Mesenchymal stem cell (in vitro differentiated cells and primary cell): ENCODE data around the gene TNFRSF1B. TPM values are rescaled to one million over a fixed set of nuclear protein-coding genes. Genes with fewer than 3 reads are reported as not detected.

Experiments used
- DNase-seq: peaks from one replicate; pipeline ENCODE4 v3.0.0-alpha.2; 2013
- H2AFZ ChIP-seq: one replicate; pipeline ENCODE4 v1.6.1; 2013; ENCODE audit warnings: low read depth, mild to moderate bottlenecking, control low read depth, inconsistent platforms, low read length, moderate library complexity
- H2AK5ac ChIP-seq: 2 replicates; pipeline ENCODE4 v1.6.1; 2013; ENCODE audit warnings: low read length, moderate library complexity, mild to moderate bottlenecking, inconsistent platforms; ENCODE audit not compliant: severe bottlenecking
- H2BK120ac ChIP-seq: one replicate; pipeline ENCODE4 v1.6.1; 2013; ENCODE audit warnings: low read depth, mild to moderate bottlenecking, inconsistent platforms, low read length, moderate library complexity
- H2BK12ac ChIP-seq, 2 experiments: one replicate each; pipeline ENCODE4 v1.6.1; 2013; ENCODE audit warnings: inconsistent platforms in 2 of 2, low read length in 2 of 2, mild to moderate bottlenecking in 2 of 2, moderate library complexity in 2 of 2, control low read depth in 1 of 2
- H2BK15ac ChIP-seq: one replicate; pipeline ENCODE4 v1.6.1; 2013; ENCODE audit warnings: mild to moderate bottlenecking, low read depth, inconsistent platforms; ENCODE audit not compliant: poor library complexity, severe bottlenecking
- H2BK5ac ChIP-seq: 2 replicates; pipeline ENCODE4 v1.6.1; 2013; ENCODE audit warnings: low read depth, mild to moderate bottlenecking, low read length, control low read depth, inconsistent platforms; ENCODE audit not compliant: poor library complexity, severe bottlenecking
- H3K14ac ChIP-seq, 2 experiments: one replicate each; pipeline ENCODE4 v1.6.1; 2013; ENCODE audit warnings: inconsistent platforms in 2 of 2, low read length in 2 of 2, control low read depth in 1 of 2, mild to moderate bottlenecking in 1 of 2, moderate library complexity in 1 of 2
- H3K18ac ChIP-seq, 2 experiments: one replicate each; pipeline ENCODE4 v1.6.1; 2013; ENCODE audit warnings: inconsistent platforms in 2 of 2, low read length in 2 of 2, control low read depth in 1 of 2, low read depth in 1 of 2, mild to moderate bottlenecking in 1 of 2
- H3K23ac ChIP-seq, 2 experiments: one replicate each; pipeline ENCODE4 v1.6.1; 2013; ENCODE audit warnings: inconsistent platforms in 2 of 2, low read length in 2 of 2, mild to moderate bottlenecking in 2 of 2, moderate library complexity in 2 of 2, control low read depth in 1 of 2
- H3K27ac ChIP-seq: 2 replicates; pipeline ENCODE4 v1.5.1; 2013; ENCODE audit warnings: mild to moderate bottlenecking, moderate library complexity, low read length, control low read depth, inconsistent platforms; ENCODE audit not compliant: poor library complexity, severe bottlenecking
- H3K27me3 ChIP-seq, 2 experiments: 2 replicates each; pipeline versions ENCODE4 v1.6.1 to v1.7.0; 2013; ENCODE audit warnings: low read length in 2 of 2, mild to moderate bottlenecking in 2 of 2, moderate library complexity in 2 of 2, control low read depth in 1 of 2, inconsistent platforms in 1 of 2; ENCODE audit not compliant: control insufficient read depth in 1 of 2, insufficient read depth in 1 of 2
- H3K36me3 ChIP-seq, 2 experiments: 2 replicates each; pipeline versions ENCODE4 v1.6.1 to v1.7.0; 2013; ENCODE audit warnings: low read length in 2 of 2, control low read depth in 1 of 2, inconsistent platforms in 1 of 2, low read depth in 1 of 2, mild to moderate bottlenecking in 1 of 2; ENCODE audit not compliant: insufficient read depth in 2 of 2, control insufficient read depth in 1 of 2
- H3K4ac ChIP-seq, 2 experiments: one replicate each; pipeline ENCODE4 v1.6.1; 2013; ENCODE audit warnings: inconsistent platforms in 2 of 2, low read length in 2 of 2, mild to moderate bottlenecking in 2 of 2, moderate library complexity in 2 of 2, control low read depth in 1 of 2, low read depth in 1 of 2
- H3K4me1 ChIP-seq: 2 replicates; pipeline ENCODE4 v1.6.1; 2013; ENCODE audit warnings: low read depth, low read length, control low read depth; ENCODE audit not compliant: control insufficient read depth, insufficient read depth
- H3K4me2 ChIP-seq: 2 replicates; pipeline ENCODE4 v1.6.1; 2013; ENCODE audit warnings: low read length, mild to moderate bottlenecking, inconsistent platforms; ENCODE audit not compliant: poor library complexity, severe bottlenecking
- H3K4me3 ChIP-seq, 2 experiments: 2 replicates each; pipeline versions ENCODE4 v1.5.1 to v1.7.0; 2013; ENCODE audit warnings: low read length in 2 of 2, mild to moderate bottlenecking in 2 of 2, control low read depth in 1 of 2, low read depth in 1 of 2; ENCODE audit not compliant: insufficient read depth in 1 of 2
- H3K79me1 ChIP-seq: replicated peaks from 2 replicates; pipeline ENCODE4 v1.6.1; 2013; ENCODE audit warnings: mild to moderate bottlenecking, control low read depth, low read length, inconsistent platforms; ENCODE audit not compliant: poor library complexity, severe bottlenecking
- H3K9ac ChIP-seq: 2 replicates; pipeline ENCODE4 v1.7.0; 2013; ENCODE audit warnings: mild to moderate bottlenecking, low read length, moderate library complexity
- H3K9me3 ChIP-seq: 2 replicates; pipeline ENCODE4 v1.7.0; 2013; ENCODE audit warnings: mild to moderate bottlenecking, low read length; ENCODE audit not compliant: control insufficient read depth
- H4K8ac ChIP-seq: one replicate; pipeline ENCODE4 v1.6.1; 2013; ENCODE audit warnings: inconsistent platforms, mild to moderate bottlenecking, low read length, moderate library complexity
- H4K91ac ChIP-seq: one replicate; pipeline ENCODE4 v1.6.1; 2013; ENCODE audit warnings: mild to moderate bottlenecking, low read length, inconsistent platforms
- WGBS: methylation state at CpG from one replicate; pipeline ENCODE4 v1.1.7; 2013; ENCODE audit warnings: mixed read lengths; 5-methylcytosine and 5-hydroxymethylcytosine counted together
- small RNA-seq: library from polyadenylated mRNA; stranded (forward); fragments of <200 nt; extraction: miRNeasy Mini kit (QIAGEN cat#:217004); gene quantifications from one replicate; pipeline ENCODE3, GENCODE V24; 2013; ENCODE audit warnings: low read depth

Gene TNFRSF1B

GRCh38 chr1:12251442-12251841, 84.7 kb downstream of the TNFRSF1B start:
- H3K4me3 ChIP-seq, result no peak overlapping the region
- no peaks in the 10 kb centered on the region for H3K9me3 ChIP-seq
- no peak overlapping the region for H2BK120ac ChIP-seq
- H2BK5ac ChIP-seq, result no peak overlapping the region
- no peak overlapping the region for H3K23ac ChIP-seq
- no peak overlapping the region for H3K4me2 ChIP-seq
- no peak for DNase-seq
- no peak overlapping the region for H3K4ac ChIP-seq
- peaks cover 26 to 71% of the 10 kb centered on the region in 2 experiments for H3K36me3 ChIP-seq
- no peak overlapping the region for H2BK15ac ChIP-seq
- H3K9ac ChIP-seq, result no peak overlapping the region
- H2AK5ac ChIP-seq, result no peak overlapping the region
- no peak overlapping the region for H4K91ac ChIP-seq
- peaks cover 7% of the 10 kb centered on the region for H3K79me1 ChIP-seq
- WGBS, result 88% methylated on average over 5 of the region's 5 CpGs
- no peak overlapping the region for H3K18ac ChIP-seq
- no peaks in the 10 kb centered on the region for H3K27me3 ChIP-seq
- H4K8ac ChIP-seq, result no peak overlapping the region
- H3K27ac ChIP-seq, result no peak overlapping the region
- H3K4me1 ChIP-seq, result peaks cover 1% of the 10 kb centered on the region
- H2BK12ac ChIP-seq, result no peak overlapping the region
- H3K14ac ChIP-seq, result no peak overlapping the region
- H2AFZ ChIP-seq, result no peak overlapping the region

- H3K23ac ChIP-seq, result no peak overlapping the region
- no peak overlapping the region for H3K27ac ChIP-seq
- no peak overlapping the region for H3K9ac ChIP-seq
- peaks cover 6% of the 10 kb centered on the region for H3K79me1 ChIP-seq
- H2BK12ac ChIP-seq, result no peak overlapping the region
- DNase-seq, result no peak
- H4K8ac ChIP-seq, result no peak overlapping the region
- peaks cover 30 to 84% of the 10 kb centered on the region in 2 experiments for H3K36me3 ChIP-seq
- H2BK5ac ChIP-seq, result no peak overlapping the region
- H2AK5ac ChIP-seq, result no peak overlapping the region
- no peaks in the 10 kb centered on the region for H3K27me3 ChIP-seq
- peaks cover 1% of the 10 kb centered on the region for H3K4me1 ChIP-seq
- H2AFZ ChIP-seq, result no peak overlapping the region
- no peak overlapping the region for H2BK120ac ChIP-seq
- no peaks in the 10 kb centered on the region for H3K9me3 ChIP-seq
- 100% methylated on average over 2 of the region's 2 CpGs for WGBS
- no peak overlapping the region for H3K4ac ChIP-seq
- H2BK15ac ChIP-seq, result no peak overlapping the region
- no peak overlapping the region for H3K18ac ChIP-seq
- no peak overlapping the region for H3K4me2 ChIP-seq
- H3K4me3 ChIP-seq, result no peak overlapping the region
- H4K91ac ChIP-seq, result no peak overlapping the region
- no peak overlapping the region for H3K14ac ChIP-seq
These were observed 89.1 kb downstream of the TNFRSF1B start for GRCh38 chr1:12255913-12256312.

- H2BK5ac ChIP-seq, result no peak overlapping the region
- H3K79me1 ChIP-seq, result peaks cover 6% of the 10 kb centered on the region
- no peak overlapping the region for H3K4me3 ChIP-seq
- no peaks in the 10 kb centered on the region for H3K27me3 ChIP-seq
- H2BK12ac ChIP-seq, result no peak overlapping the region
- H2AFZ ChIP-seq, result no peak overlapping the region
- H2BK120ac ChIP-seq, result no peak overlapping the region
- peaks cover 40 to 90% of the 10 kb centered on the region in 2 experiments for H3K36me3 ChIP-seq
- H3K18ac ChIP-seq, result no peak overlapping the region
- WGBS, result 95% methylated on average over 6 of the region's 7 CpGs
- H3K9ac ChIP-seq, result no peak overlapping the region
- no peak overlapping the region for H4K8ac ChIP-seq
- no peak overlapping the region for H3K4me2 ChIP-seq
- H4K91ac ChIP-seq, result no peak overlapping the region
- H3K14ac ChIP-seq, result no peak overlapping the region
- no peak overlapping the region for H3K4ac ChIP-seq
- no peaks in the 10 kb centered on the region for H3K9me3 ChIP-seq
- DNase-seq, result no peak
- no peak overlapping the region for H2AK5ac ChIP-seq
- H3K27ac ChIP-seq, result no peak overlapping the region
- H3K4me1 ChIP-seq, result peaks cover 1% of the 10 kb centered on the region
- no peak overlapping the region for H2BK15ac ChIP-seq
- H3K23ac ChIP-seq, result no peak overlapping the region
These were observed 91.5 kb downstream of the TNFRSF1B start for GRCh38 chr1:12258272-12258671.

Small RNA genes within 50 kb of the gene (small RNA-seq; reads per million reads assigned to genes)
- gene MIR4632 (not detected), gene RF00156 (not detected)
